DMS53 treated with DMSO at 0.1 percent for 48 hours (cell line): Measurements from ENCODE around the gene ALK.

Source experiments
- DNase-seq: peaks from one replicate; lab custom pipeline; 2025; ENCODE audit not compliant: unreplicated experiment; lab: John Stamatoyannopoulos, UW

The ALK gene

DNA sequence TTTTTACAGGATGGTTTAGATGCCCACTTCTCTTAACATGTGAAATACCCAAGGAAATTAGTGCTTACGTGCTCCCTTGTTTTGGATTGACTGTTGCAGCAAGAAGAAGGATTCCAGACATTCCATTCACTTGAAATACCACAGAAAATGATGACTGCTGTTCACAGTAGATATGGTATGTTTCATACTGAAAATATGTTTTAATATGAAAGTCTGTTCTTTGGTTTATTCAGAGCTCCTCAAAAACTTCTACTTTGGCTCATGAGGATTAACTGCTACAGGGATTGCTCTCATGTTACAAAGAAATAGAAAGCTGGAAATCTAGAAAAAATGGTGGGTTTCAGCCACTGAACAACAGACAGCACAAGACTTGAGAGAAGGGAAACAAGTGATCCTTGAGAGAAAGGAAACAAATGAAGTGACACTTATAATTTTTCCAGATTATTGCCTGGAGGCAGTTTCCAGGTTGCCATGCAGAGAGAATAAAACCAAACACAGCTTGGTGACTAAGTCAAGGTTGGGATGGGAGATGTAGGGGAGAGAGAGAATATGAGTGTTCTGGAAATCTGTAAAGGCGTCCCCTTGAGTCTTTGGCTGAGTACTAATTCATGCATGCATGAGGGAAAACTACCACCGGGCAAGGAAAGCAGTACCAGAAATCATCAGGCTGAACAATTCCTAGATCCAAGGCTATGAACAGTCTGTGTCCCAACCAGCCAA lies 458.0 kb downstream of the ALK start:
- DNase-seq, result no peak

DNA sequence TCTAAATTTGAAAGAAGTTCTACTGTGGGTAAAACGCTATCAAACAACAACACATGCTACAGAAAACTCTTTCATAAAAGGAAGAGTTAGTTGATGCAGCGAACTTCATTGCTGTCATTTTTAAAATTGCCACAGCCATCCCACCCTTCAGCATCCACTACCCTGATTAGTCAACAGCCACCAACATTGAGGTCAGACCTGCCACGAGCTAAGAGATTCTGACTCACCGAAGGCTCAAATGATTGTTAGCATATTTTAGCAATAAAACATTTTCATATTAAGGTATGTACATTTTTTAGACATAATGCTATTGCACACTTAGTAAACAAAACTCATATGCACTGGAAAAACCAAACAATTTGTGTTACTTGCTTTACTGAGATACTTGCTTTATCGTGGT lies 459.1 kb downstream of the ALK start:
- DNase-seq, result no peak

DNA sequence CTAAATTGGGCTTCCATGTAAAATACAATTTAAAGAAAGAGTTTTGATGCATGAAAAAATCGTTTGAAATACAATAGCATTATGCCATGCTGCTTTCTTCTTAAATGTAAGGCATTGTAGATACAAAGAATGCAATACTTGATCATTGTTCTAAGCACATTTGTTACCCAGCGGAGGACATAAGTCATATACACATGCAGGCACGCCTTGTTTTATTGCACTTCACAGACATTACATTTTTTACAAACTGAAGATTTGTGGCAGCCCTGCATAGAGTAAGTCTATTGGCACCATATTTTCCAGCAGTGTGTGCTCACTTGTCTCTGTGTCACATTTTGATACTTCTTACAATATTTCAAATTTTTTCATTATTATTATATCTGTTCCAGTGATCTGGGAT lies 461.2 kb downstream of the ALK start:
- DNase-seq, result no peak

DNA sequence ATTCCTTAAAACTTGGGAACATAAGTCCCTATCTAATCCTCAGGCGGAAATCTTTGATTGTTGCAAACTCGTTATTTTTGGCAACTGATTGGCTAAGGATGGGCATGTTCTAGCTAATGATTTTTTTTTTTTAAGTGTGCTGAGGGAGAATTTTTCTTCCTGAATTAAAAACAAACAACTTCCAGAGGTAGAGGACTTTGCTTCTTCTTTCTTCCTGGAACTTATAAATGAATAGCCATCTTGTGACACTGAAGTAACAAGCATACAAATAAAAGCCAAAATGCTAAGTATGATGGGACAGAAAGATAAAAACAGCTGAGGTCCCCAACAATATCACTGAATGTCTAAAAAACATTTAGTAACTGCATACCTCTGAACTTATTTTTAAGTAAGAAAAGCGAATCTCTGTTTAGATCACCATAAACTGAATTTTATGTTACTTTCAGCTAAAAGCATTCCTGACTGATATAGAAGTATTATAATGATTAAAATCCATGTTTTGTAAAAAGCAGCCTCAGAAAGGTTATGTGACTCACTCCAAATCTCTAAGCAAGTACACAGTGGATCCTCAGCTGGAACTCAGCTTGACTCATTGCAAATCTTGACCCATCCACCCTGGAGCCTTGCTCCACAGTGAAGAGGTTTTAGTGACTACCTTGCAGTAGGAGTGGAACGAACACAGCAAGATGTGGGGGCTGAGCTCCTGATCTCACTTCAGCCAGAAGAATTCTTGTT lies 461.8 kb downstream of the ALK start:
- no peak for DNase-seq

DNA sequence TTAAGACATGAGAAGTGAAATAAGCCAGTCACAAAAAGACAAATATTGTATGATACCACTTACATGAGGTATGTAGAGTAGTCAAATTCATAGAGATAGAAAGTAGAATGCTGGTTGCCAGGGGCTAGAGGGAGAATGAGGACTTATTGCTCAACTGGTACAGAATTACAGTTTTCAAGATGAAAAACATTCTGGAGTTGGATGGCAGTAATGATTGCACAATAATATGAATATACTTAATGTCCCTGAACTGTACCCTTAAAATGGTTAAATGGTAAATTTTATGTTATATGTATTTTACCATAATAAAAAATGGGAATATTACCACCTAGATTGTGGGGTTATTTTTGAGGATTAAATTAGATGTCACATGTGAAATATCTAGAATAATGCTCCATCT lies 465.0 kb downstream of the ALK start:
- no peak for DNase-seq

DNA sequence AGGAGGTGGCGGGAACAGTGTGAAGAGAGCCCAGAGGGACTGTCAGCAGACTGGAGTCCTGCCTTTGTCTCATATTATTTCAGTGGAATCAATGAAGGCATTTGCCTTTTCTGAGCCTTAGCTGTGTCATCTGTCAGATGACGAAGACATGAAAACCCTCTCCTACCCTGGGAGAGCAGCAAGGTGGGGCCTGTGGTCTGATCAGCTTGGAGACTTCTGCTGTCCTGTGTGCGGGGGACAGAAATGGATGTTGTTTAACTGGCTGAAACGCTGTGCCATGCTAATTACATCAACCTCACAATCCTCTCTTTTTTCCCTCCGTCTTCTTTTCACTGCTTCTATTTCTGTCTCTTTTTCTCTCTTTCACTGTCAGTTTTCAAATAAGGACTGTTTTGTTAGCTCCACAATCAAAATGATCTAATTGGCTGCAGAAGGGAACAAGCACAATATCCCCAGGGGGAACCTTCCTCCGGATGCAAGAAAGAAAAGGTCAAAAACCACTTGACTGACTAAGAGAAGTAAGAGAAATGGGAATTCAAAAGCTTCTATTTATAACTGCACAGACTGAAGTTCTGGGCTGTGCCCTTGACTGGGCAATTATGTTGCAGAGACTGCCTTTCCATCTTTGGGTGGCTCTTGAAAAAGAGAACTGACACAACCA lies 466.1 kb downstream of the ALK start:
- DNase-seq, result no peak

DNA sequence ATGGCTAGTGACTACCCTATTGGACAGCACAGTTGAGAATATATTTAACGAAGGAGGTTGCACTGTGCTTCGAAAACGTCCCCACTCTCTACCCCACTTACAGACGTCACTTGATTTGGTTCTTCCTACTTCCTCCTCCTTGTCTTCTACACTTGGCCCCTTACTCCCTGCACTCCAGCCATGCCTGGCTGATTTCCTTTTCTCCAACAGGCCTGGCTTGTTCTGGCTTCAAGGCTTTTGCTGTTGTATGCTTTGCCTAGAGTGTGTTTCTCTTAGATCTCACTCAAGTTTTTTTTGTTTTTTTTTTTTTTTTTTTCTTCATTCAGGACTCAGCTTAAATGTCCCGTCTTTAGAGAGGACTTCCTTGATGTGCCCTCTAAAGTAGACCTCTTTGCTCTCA lies 469.4 kb downstream of the ALK start:
- no peak for DNase-seq

DNA sequence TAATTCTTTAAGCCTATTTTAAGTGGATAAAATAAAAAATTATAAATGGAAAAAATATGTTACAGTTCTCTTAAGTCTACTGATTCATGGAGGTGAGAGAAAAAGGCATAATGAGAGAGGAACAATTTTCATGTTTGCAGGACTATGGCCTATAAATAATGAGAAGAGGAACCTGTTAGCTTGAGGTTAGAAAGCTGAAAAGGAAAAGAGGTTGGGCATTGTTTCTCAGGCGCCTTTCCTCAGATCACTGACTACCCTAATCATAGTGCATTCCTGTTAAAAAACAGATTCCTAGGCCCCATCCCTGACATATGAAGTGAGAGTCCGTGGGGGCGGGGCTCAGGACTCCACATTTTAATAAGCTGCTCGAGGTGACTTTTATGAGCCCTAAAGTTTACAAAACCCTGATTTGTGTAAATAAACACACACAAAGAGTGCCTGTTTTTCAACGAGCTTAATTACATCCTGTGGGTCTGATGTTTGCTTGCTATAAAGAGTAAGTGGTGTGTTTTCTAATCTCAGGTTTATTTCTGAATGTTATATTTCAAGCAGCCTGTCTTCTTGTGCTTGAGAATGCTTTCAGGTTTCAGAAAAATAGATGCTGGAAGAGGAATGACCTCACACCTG lies 470.7 kb downstream of the ALK start:
- DNase-seq, result peak; percentile 2

DNA sequence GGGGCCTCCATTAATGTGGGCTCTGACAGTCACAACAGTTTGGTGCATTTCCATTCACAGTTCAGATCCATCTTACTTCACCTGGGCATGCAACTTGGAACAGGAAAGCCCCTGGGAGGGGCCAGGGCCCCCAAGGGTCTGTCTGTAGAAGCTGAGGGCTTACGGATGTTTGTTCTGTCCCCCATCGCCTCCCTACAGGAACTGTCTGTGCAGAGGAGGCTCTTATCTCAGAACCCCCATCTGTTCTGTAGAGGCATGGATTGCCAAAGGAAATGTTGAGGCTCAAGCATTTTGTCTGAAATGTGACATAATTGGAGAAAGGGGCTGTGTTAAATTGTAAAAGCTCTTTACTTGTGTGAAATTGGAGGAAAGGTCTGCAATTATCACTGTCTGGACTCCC lies 471.9 kb downstream of the ALK start:
- DNase-seq, result no peak

DNA sequence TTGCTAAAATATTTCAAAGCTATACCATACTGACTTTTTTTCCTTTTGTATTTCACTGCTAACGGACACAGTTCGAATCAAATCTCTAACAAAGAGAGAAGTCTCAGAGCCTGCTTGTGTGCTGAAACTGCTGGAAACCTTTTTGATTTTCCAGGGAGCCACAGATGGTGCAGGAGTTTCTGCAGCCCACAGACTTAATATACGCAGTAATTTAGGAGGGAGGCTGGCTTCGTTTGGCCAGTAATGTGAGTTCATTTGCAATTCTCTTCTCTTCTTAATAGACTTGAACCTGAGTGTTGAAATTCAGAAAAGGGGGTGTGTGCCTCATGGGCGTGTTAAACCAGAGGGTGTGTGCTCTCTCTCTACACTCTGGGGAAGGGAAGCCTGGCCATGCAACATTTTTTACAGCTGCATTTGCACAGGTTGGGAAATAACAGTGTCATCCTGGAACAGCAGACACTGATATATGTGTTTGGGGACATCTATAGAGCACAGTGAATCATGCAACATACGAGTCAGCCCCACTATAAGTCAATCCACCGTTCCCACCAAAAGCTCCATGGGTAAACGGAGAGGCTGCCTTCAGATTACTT lies 473.2 kb downstream of the ALK start:
- no peak for DNase-seq

DNA sequence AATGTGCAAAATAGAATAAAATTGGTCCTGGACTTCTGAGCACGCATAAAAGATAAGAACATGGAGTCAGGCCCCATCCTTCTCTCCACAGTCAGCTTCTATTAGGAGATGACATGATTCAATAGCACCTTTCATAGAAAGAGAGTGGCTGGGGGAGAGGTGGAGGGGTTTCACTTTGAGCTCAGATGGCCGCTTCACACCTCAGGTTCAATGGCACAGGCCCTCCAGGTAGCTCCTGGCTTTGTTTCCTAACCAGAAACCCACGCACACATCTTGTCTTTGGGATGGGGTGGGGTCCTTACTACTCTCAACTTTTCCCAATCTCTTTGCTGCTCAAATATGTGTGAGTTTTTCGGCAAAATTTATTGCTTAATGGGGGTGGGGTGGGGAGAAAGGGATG lies 473.9 kb downstream of the ALK start:
- DNase-seq, result no peak

DNA sequence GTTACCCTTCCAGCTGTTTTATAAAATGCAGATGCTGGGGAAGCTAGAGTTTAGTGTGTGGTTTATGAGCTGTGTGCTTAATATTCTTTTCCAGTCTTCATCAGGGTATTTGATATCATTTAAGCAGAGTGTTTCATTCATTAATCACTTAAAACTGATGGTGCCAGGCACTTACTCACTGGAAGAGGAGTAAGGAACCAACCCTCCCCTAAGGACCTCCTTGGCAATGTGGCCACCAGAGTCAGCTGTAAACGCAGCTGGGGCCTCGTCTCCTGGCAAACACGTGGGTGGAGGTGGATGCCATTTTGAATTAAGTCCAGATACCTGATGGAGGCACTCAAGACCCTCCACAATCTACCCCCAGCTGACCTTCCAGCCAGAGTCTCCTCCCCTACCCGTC lies 474.5 kb downstream of the ALK start:
- no peak for DNase-seq

DNA sequence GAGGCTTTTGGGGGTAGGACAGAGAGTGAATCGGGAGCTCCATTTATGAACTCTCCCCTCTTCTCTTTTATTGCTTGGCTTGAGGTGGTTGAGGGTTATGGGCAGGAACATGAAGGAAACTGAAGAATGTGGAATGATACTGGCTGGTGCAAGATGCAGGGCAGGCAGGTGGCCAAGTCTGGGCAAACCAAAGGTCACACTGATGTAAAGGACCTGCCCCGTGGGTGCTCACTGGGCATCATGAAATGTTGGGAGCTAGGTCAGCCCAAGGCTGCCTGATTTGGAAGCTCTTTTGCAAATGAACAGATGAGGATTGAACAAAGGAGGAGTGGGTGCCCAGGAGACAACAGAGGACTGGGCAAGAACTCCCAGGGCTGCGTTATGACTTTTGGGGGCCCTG lies 477.2 kb downstream of the ALK start:
- no peak for DNase-seq

DNA sequence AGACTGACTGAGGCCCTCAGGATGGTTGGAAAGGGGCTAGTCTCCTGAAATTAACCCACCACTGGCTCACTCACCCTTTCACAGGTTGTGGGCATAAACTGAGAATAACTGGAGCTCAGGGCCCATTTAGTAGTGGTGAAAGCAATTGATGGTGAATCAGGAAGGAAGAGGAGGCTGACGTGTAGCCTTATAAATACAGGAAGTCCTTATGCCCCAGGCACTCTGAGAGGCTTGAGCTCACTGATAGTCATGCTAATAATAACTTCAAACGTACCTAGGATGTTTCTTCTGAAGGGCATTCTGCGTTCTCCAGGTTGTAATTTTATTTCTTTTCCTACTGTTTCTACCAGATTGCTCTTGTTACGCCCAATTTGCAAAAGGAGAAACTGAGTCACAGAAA lies 477.8 kb downstream of the ALK start:
- no peak for DNase-seq

DNA sequence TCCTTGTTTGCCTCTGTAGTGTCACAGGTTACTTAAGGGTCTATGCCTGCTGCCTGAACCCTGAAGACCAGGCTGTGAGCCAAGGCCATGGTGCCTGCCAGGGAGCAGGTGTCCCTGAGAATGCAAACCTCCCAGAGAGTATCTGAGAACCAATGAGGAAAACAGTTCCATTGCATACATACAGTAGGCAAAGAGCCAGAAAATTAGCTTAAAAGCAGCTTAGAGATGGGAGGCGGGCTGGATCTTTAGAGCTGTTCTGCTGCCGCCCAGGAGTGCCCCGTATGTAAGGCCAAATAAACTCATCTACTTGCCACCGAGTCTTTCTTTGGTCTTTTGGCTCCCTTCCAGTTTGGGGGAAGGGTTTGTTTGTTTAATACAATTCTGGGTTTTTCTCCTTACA lies 478.2 kb downstream of the ALK start:
- no peak for DNase-seq

DNA sequence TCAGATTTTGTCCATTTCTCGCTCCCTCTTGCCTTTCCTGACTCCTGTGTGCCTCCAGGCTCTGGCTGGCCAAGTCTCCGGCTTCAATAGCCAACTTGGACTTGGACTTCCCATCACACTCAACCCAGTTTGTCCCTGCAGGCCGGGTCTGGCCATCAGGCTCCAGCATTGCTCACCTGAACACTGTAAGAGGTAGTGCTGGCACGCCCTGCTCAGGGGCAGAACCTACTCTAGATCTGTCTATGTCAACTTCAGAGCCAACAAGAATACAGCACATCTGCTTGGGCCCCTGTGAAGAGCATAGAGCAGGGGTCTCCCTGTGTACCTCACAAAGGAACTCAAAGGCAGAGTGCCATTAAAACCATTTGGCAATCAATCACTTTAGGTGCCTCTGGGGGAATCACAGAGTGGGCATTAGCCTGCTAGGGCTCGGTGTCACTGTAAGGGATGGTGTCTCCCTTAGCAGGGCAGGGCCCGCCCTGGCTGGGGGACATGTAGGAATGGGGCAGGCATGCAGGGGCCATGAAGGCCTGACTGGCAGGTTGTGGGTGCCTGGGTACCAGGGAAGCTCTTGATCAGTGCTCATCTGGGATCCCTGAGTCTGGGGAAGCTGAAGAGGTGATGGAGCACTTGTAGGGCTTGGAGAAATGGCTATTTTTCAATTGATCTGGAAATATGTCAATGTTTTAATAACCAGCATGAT lies 480.3 kb downstream of the ALK start:
- DNase-seq, result no peak

DNA sequence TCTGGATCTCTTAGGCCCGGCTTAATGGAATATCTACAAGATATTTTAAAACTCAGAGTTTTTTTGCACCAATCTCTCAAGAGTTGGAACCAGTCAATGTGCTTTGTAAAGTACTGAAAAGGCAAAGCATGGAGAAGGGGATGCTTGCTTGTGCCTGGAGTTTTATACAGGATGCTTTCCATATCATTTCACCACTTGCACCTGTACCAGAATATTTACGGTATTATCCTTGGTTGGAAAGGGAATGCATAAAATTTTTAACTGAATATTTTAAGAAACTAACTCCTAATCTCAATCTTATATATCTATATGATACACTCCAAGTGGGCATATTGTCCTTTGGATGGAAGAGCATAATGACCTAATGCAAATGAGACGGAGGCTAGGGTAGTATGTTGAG lies 487.5 kb downstream of the ALK start:
- DNase-seq, result no peak

DNA sequence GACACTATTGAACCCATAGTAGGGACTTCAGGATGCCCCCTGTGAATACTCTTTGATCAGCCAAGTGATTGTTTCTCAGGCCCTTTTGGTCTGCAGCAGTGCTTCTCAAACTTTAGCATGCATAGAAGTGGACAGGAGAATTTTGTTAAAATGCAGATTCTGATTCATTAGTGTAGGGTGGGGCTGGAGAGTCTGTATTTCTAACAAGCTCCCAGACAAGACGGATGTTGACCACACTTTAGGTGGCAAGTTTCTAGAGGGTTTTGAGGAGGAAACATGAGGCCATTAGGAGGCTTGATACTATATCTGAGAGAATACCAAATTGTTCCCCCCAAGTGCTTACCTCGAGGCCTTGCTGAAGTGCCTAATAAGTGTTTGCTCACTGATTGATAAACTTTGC lies 488.3 kb downstream of the ALK start:
- no peak for DNase-seq

DNA sequence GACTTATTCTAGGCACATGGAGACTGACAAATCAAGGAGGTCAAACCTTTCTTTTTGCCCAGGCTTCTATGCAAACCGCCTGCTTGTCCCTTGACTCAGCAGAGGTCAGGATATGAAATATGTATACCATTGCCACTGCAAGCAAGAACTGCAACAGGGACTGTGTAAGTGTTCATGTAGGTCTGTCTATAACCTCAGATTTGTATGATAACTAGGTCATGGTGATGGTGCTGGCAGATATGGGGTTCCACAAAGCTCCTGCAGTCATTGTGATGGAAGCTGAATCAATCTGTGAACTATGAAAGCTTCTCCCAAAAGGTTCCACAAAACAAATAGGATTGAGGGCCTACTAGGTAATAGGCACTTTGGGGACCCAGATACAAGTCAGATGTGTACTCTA lies 489.9 kb downstream of the ALK start:
- no peak for DNase-seq

DNA sequence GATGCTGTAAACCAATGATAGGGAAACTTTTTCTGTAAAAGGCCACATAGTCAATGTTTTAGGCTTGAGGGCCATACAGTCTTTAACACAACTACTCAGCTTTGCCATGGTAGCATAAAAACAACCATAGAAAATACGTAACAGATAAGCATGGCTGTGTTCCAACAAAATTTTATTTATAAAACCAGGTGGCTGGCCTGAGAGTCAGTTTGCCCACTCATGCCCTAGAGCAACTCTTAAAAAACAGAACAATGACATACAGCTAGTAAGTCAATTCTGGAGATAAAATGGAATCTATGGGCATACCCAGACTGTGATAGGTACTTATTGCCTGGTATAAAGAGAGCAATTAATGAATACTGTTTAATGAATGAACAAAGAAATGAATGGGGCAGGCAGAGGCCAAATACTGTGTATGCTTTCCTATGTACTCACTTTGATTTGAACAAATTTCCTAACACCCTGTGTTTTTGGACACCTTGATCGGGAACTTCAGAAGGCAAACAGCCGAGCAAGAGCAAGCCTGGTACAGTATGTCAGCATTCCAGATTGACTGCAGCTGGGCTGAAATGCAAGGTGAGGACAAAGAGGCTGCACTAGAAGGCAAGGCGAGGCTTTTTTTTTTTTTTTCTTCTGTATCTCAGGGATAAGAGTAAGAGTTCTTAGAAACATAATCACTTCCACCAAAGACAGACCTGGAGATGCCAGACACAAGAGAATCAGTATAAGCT lies 490.8 kb downstream of the ALK start:
- DNase-seq, result no peak
